Omental fat pad (tissue), 4 donors: ENCODE results near the gene FOXJ2. TPM values are rescaled to one million over a fixed set of nuclear protein-coding genes. Genes with fewer than 3 reads are reported as not detected.

Experiments used
- ATAC-seq: fragments of 150-250 bp; one replicate; pipeline ENCODE4 v1.9.1; 2016; ENCODE audit warnings: mild to moderate bottlenecking, moderate library complexity; ENCODE audit not compliant: low FRiP score
- DNase-seq: peaks from one replicate; pipeline ENCODE4 v3.0.0-alpha.2; 2019; ENCODE audit warnings: low spot score
- CTCF ChIP-seq, 3 donors: fragments of 450-650 bp; IDR thresholded peaks; one replicate each; pipeline ENCODE4 v1.5.1; 2016 to 2017; ENCODE audit warnings: antibody characterized with exemption in 3 of 3, mild to moderate bottlenecking in 3 of 3, moderate library complexity in 2 of 3
- total RNA-seq, 4 donors: library from RNA; depleted of rRNA; stranded (reverse); fragments of >200 nt; gene quantifications; one replicate each; pipeline ENCODE4 v1.1.0, GENCODE V29; 2016

FOXJ2 gene
- total RNA-seq, 4 donors from 2014 or later: 9.2 to 17.2 (median 13.0) TPM

- ATAC-seq (no peak), DNase-seq (no peak)
- no peak for TF ChIP-seq CTCF (IDR thresholded peaks at IDR 0.05)
Measured at GRCh38 chr12:8052679-8053078, 20.2 kb downstream of the FOXJ2 start.

GRCh38 chr12:8054816-8055215 lies 22.3 kb downstream of the FOXJ2 start:
- DNase-seq: no peak
- TF ChIP-seq CTCF (IDR thresholded peaks at IDR 0.05): no peak
- ATAC-seq: no peak

GRCh38 chr12:8057306-8057705 lies 24.8 kb downstream of the FOXJ2 start:
- DNase-seq: no peak
- no peak for ATAC-seq
- TF ChIP-seq CTCF (IDR thresholded peaks at IDR 0.05): no peak

- ATAC-seq (peak; percentile 44), DNase-seq (no peak)
- no peak for TF ChIP-seq CTCF (IDR thresholded peaks at IDR 0.05)
Measured at GRCh38 chr12:8057839-8058238, 25.3 kb downstream of the FOXJ2 start.

GRCh38 chr12:8058506-8058905 lies 26.0 kb downstream of the FOXJ2 start:
- no peak for ATAC-seq
- no peak for TF ChIP-seq CTCF (IDR thresholded peaks at IDR 0.05)

GRCh38 chr12:8064131-8064530 lies 31.6 kb downstream of the FOXJ2 start:
- ATAC-seq (no peak), DNase-seq (no peak)
- TF ChIP-seq CTCF (IDR thresholded peaks at IDR 0.05): no peak

More at GRCh38 chr12:8058506-8058905, 26.0 kb downstream of the FOXJ2 start:
- no peak for DNase-seq

GRCh38 chr12:8065991-8066594 lies 33.6 kb downstream of the FOXJ2 start, which contains the start of gene C3AR1:
Gene C3AR1 (minus strand): TSS chr12:8066359. CDS start chr12:8060185, 6,174 bp downstream.
- ATAC-seq (peak; percentile 44), DNase-seq (no peak)
- TF ChIP-seq CTCF (IDR thresholded peaks at IDR 0.05): no peak
